LHCN-M2 (cell line): ENCODE measurements around the gene MTF1. TPM values are rescaled to one million over a fixed set of nuclear protein-coding genes. Genes with fewer than 3 reads are reported as not detected.
"Not testable (repeated sequence)": the region's sequence is repeated elsewhere in the genome, so short reads cannot be mapped to it uniquely, and the experiment has no call there.

Source experiments
- DNase-seq: peaks from one replicate; pipeline ENCODE4 v3.0.0-alpha.2; 2012; ENCODE audit warnings: low read depth
- polyA plus RNA-seq: library from polyadenylated mRNA; unstranded; fragments of >200 nt; gene quantifications from one replicate; pipeline ENCODE4 v1.2.1, GENCODE V29; 2012; ENCODE audit warnings: missing spikeins
- total RNA-seq: library from RNA; depleted of rRNA; stranded (reverse); fragments of >200 nt; gene quantifications from 2 replicates; pipeline ENCODE4 v1.2.3, GENCODE V29; 2014; rRNA removed

The MTF1 gene
- total RNA-seq, result 1.6 and 2.1 TPM in 2 replicates
- 3.2 TPM for polyA plus RNA-seq

DNA sequence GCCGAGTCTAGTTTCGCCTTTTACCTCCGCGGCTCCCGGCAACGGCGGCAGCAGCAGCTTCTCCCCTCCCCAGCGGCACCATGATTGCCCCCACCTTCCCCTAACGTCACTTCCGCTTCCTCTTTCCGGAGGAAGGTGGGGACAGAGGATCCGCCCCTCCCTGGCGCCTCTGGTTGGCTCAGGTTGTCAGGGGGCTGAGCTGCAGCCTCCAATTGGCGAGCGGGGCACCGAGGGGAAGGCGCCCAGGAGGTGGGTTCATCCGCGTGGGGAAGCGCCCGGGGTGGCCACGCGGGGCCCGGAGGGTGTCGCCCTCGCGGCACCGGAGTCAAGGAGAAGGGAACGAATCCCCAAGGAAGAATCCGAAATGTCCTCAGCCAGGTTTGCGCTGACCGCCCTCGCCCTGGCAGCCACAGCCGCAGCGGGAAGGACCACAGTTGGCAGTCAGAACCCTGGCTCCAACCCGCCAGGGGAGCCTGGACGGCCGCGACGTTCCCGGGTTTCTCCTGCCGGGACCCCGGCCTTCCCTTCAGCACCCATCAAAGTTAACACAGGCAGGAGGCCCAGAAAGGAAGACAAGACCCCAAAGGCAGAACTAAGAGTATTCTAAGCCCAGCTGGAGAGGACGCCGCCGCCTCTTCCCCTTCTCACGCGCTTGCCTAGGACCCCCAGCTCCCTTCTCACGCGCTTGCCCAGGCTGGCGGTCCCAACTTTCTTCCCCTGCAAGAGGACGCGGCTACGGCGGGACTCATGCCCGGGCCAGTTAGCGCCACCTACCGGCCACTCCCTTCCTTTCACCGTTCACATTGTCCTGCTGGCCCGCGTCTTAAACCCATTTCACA is at the start of gene MTF1:
Gene MTF1 (minus strand): TSS at position 86 of the 839 bp plus-strand sequence. CDS start 1,934 bp downstream, outside the sequence.
- peak; percentile 96 for DNase-seq

DNA sequence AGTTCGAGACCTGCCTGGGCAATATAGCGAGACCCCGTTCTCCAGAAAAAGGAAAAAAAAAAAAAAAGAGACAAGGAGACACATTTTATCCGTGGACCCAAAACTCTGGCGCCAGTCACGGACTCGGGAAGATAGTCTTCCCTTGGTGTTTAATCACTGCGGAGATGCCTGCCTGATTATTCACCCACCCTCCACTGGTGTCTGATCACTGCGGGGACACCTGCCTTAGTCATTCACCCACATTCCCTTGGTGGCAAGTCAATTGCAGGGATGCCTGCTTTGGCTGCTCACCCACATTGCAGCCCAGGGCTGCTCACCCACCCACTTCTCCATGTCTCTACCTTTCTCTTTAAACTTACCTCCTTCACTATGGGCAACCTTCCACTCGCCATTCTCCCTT is 49.1 kb upstream of the MTF1 start:
- not testable (repeated sequence) for DNase-seq

DNA sequence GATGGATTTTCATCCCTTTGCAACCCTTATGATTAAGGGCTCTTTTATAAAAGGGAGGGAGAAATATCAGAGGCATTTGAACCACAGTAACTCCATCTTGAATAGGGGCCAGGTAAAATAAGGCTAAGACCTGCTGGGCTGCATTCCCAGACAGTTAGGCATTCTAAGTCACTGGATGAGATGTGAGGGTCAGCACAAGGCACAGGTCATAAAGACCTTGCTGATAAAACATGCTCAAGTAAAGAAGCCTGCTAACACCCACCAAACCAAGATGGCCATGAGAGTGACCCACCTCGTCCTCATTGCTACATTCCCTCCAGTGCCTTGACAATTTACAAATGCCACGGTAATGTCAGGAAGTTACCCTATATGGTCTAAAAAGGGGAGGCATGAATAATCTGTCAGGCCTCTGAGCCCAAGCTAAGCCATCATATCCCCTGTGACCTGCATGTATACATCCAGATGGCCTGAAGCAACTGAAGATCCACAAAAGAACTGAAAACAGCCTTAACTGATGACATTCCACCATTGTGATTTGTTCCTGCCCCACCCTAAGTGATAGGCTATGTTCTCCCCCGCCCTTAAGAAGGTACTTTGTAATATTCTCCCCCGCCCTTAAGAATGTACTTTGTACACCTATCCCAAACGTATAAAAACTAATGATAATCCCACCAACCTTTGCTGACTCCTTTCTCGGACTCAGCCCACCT is 48.2 kb upstream of the MTF1 start:
- DNase-seq, result not testable (repeated sequence)

DNA sequence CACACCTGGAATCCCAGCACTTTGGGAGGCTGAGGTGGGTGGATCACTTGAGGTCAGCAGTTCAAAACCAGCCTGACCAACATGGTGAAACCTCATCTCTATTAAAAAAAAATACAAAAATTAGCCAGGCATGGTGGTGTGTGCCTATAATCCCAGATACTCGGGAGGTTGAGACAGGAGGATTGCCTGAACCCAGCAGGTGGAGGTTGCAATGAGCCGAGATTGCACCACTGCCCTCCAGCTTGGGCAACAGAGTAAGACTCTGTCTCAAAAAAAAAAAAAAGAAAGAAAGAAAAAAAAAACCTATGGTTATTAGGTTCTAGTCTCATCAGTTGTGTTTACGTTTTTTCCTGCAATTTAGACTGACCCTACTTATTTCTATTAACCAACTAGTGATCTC is 47.2 kb upstream of the MTF1 start:
- DNase-seq, result not testable (repeated sequence)

DNA sequence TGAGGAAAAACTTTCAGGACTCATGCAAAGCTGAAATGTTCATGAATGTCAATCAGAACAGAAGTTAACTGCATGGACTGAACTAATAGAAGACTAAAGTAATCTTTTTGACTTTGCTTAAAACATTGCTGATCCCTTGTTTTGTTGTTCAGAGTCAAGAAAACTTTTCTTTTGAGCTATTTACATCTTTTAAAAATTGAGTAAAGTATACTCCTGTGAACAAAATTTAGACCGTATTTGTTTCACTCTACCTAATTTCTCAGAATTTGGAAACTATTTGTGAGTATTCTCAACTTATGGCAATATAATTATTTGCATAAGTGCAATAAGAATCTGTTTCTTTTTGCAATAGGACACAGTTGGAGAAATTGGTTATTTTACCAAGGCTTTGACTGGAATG is 46.3 kb upstream of the MTF1 start:
- DNase-seq, result peak; percentile 16

DNA sequence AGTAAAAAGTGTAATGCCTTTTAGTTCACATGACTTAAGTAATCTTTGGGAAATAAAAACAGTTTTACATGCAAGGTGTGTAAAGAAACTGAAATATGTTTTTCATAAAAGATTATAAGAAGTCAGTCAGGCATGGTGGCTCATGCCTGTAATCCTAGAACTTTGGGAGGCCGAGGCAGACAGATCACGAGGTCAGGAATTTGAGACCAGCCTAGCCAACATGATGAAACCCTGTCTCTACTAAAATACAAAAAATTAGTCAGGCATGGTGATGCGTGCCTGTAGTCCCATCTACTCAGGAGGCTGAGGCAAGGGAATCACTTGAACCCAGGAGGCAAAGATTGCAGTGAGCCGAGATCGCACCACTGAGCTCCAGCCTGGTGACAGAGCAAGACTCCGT is 44.5 kb upstream of the MTF1 start:
- peak; percentile 11 for DNase-seq

DNA sequence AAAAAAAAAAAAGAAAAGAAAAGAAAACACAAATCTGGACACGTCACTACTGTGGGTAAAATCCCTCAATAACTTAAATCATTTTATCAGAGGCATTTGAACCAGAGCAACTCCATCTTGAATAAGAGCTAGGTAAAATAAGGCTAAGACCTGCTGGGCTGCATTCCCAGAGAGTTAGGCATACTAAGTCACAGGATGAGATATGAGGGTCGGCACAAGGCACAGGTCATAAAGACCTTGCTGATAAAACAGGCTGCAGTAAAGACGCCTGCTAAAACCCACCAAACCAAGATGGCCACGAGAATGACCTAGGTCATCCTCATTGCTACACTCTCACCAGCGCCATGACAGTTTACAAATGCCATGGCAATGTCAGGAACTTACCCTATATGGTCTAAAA is 43.6 kb upstream of the MTF1 start:
- no peak for DNase-seq

DNA sequence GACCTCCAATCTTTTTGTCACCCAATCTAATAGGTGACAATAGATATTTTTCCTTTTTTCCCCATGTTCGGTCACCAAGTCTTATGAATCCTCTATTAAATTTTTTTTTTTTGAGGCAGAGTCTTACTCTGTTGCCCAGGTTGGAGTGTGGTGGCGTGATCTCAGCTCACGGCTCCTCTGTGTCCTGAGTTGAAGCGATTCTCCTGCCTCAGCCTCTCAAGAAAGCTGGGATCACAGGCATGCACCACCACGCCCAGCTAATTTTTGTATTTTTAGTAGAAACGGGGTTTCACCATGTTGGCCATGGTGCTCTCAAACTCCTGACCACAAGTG is 42.5 kb upstream of the MTF1 start:
- DNase-seq, result no peak

DNA sequence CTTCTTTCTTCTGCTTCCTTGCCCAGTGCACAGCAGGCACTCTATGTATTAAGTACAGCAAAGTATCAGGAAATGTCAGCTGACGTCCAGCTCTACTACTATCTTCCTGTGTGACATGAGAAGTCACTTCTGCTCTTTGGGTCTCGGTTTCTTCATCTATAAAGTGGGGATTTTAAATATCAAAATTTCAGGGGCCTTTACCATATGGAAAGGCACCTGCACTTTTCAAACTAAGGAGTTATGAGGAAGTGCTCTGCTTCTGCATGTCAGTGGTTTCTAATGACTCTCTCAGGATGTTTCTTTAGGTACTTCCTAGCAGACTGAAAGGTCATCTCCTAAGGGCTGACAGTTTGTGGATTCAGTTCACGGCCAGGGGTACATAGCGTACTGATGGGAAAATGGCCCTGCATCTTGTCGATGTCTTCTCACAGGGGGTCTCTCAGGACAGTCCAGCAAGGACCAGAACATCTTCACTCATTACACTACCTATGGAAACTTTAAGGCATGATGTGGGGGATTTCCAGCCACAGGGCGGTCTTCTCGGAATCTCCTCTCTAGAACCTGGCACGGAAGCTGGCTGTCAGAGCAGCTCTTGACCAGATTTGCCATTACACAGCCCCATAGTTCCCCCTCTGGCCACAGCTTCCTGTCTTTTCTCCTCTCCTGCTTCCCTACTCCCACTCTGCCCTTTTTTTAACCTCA is 42.0 kb upstream of the MTF1 start:
- no peak for DNase-seq

DNA sequence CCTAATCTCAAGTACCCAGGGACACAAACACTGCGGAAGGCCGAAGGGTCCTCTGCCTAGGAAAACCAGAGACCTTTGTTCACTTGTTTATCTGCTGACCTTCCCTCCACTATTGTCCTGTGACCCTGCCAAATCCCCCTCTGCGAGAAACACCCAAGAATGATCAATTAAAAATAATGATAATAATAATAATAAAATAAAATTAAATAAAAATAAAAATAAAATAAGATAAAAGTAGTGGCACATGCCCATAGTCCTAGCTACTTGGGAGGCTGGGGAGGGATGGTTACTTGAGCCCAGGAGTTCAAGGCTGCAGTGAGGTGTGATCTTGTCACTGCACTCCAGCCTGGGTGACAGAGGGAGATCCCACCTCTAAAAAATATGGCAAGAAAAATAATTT is 38.2 kb upstream of the MTF1 start:
- not testable (repeated sequence) for DNase-seq

DNA sequence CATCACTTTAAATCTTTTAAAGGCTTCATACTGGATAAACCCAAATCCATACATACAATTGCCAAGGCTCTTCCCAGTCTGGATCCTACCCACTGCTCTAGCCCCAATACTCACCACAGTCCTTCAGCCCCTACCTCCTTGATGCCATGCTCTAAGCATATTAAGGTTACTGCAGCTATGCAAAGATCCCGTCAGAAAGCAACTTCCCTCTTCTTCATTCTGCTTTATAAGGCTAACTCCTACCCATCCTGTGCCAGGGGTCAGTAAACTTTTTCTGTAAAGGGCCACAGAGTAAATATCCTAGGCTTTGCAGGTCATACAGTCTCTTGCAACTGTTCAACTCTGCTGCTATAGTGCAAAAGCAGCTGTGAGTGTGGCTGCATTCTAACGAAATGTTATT is 34.3 kb upstream of the MTF1 start:
- DNase-seq, result no peak

DNA sequence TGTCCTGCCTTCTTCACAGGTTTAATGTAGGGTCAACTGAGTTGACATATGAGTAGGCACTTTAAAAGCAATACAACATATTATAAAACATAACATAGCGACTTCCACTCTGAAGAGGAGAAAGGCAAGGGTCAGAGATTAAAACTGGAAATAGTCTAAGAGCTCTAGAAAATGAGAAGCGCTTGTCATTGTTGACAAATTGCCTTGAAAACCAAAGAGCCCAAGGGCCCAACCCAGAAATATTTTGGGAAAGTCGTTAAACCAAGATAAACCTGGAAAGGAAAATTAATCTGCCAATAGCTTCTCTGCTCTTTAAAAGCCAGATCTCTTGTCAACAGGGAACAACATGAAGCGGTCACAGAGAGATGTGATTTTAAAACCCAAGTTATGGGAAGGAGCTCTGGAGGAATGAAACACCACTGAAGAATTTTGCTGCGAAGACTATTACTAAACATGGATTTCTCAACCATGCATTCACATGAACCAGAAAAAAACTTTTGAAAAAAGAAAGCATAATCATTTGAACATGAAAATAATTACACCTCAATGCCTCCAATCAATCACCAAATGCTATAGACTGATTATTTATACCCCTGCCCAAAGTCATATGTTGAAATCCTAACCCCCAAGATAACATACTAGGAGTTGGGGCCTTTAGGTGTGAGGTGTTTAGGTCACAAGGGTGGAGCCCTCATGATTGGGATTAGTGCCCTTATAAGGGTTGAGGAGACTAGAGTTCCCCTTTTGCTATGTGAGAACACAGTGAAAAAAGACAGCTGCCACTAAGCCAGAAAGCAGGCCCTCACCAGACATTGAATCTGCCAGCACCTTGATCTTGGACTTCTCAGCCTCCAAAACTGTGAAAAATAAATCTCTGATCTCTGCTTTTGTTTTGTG is 33.0 kb upstream of the MTF1 start:
- DNase-seq, result peak; percentile 50

DNA sequence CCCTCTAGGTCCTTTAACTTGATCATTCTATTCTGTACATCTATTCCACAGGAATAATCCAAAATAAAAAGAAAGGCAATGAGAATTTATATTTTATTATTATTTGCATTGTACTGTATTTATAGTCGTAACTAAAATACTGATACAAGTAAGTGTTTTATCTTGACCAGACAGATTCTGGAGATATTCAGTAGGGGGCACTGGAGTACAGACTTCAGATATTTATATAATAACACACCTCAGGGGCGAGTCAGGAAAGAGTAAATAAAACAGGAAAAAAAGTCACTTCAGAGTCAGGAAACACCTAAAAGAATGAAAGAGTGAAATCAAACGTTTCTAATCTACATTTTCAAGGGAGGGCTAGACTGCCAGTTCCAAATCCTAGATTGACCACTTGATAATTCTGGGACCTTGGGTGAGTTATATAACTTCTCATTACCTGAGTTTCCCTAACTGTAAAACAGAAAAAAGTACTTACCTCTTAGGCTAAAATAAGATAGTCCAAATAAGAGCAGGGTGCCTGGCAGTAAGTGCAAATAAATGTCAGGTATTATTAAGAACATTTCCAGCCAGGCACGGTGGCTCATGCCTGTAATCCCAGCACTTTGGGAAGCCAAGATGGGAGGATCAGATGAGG is 31.1 kb upstream of the MTF1 start:
- DNase-seq, result peak; percentile 50

DNA sequence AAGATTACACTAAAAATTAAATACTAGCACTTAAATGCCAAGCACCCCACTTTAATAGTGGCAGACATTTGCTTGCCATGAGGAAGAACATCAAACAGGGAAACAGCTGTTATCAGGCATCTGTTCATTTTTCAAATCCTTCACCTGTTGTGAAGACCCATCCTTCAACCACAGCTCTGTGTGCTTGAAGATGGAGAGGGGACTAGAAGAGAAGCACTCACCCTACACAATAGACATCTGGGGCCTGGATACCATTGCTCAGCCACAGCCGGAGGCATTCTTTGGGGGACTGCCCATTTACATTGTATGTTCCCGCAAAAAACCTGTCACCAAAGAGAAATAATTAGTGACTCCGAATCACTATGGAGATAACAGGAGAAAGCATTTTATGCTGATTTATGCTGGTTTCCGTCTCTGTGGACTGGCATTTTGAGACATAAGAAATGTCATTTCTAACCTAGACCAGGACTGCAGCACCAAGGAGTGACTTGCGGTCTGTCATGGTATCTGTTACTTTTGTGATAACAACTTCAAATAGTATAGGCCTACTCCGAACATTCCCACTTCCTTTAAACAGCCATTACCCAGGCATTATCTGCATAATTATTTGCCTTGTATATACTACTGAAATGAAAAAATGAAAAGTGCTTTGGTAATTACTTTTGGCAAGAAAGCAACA is 28.8 kb upstream of the MTF1 start:
- peak; percentile 20 for DNase-seq

DNA sequence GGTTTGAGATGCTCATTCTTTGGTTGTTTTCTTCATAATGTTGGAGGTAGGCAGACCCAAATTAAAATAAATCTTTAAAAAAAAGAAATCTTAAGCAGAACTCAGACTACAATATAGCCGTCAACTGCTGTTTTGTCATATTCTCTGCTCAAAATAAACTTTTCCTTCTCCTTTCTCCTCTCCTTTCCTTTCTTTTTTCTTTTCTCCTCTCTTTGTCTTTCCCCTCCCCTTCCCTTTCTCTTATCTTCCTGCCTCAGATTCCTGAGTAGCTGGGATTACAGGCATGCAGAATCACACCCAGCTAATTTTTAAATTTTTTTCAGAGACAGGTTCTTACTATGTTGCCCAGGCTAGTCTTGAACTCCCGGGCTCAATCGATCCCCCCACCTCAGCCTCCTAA is 24.8 kb upstream of the MTF1 start:
- DNase-seq, result no peak

DNA sequence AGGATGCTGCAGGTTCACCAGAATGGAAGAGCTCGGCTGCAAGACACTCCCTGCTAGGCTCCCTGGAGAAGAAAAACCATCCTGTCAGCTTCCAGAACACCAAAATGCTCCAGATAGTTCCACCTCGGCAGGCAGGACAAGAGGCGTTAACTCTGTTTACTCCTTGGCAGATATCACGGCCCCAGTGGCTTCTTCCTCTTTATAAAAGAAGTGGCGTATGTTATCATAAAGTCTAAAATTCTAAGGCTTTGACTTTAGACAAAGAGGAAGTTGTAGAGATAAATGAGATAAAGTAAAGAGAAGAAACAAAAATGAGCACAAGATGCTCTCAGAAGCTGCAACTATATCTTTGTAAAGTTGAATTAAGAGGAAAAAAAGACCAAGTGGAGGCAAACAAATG is 24.3 kb upstream of the MTF1 start:
- no peak for DNase-seq

DNA sequence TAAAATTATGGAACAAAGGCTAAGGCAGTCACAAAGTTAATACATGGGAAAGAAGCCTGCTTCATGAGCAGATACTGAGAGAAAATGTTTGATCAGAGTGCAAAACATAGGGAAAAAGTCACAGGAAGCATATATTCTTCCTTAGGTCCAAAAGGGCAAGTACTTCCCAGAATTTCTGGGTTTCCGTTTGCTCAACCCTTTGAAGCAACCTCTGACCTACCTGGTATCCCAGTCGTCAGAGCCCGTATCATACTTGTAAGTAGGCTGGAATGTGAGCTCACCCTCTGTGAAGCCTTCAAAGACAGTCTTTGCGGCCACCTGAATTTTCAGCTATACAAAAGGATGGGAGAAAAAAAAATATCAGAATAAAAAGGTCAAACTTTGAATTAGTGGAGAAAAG is 20.5 kb upstream of the MTF1 start:
- DNase-seq, result no peak

DNA sequence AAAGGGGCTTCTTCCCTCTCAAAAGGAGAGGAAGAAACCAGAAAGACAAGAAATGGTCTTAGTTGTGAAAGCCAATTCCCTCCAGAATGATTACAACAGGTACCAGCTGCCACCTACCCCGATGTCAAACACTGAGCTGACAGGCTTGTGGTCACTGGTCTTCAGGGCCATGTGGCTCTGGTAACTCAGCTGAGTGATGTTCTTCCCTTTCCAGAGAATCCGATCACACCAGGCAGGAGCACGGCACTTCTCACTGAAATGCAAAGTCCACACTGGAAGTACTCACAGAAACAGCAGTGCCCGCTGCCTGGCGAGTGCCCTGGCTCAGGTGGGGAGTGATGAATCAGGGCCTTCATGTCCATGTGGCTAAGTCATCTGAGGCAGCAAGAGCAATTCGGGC is 18.7 kb upstream of the MTF1 start:
- no peak for DNase-seq

DNA sequence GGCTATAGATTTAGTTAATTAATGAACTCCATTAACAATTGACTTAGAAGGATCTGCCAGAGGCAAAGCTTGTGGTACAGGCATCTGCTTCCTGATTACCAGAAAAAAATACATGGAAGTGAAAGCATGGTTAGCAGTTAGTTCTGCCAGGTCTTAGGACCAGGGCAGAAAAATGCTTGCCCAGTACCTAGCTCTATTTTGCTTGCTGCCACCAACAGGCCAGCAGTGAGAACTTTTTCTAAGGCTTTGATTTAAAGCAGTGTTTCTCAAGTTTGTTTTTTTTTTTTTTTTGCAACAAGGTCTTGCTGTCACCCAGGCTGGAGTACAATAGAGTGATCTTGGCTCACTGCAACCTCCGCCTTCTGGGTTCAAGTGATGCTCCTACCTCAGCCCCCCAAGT is 16.4 kb upstream of the MTF1 start:
- peak; percentile 15 for DNase-seq

DNA sequence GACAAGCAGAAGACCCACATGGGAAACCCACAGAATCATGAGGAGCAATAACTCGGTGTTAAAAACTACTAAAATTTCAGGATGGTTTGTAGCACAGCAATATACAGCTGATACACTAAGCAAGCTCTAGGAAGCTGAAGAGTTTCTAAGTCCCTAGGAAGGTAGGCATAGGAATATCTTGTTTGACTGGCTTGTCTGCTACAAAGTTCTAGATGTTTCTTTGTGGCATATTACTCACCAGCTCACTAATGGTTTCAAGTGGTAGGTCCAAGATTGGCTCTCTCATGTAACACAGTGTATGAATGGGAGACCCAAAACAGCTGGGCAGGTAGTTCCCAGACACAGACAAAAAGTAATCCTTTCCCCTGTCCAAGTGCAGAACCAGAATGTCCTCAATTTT is 13.3 kb upstream of the MTF1 start:
- DNase-seq, result no peak
